Mesendoderm (in vitro differentiated cells): ENCODE data around the gene EXOC3L2.

Source experiments
- DNase-seq: peaks from one replicate; pipeline ENCODE4 v3.0.0; 2013
- H2AK5ac ChIP-seq: 2 replicates; pipeline ENCODE4 v1.6.1; 2013; ENCODE audit warnings: low read length, inconsistent platforms
- H2BK120ac ChIP-seq: 2 replicates; pipeline ENCODE4 v1.6.1; 2013; ENCODE audit warnings: low read depth, mild to moderate bottlenecking, low read length, moderate library complexity, mixed read lengths
- H2BK15ac ChIP-seq: replicated peaks from 2 replicates; pipeline ENCODE4 v1.6.1; 2013; ENCODE audit warnings: low read depth, mild to moderate bottlenecking, moderate library complexity
- H2BK5ac ChIP-seq: 2 replicates; pipeline ENCODE4 v1.6.1; 2013; ENCODE audit warnings: low read length, inconsistent platforms
- H3K18ac ChIP-seq: 2 replicates; pipeline ENCODE4 v1.6.1; 2013; ENCODE audit warnings: mild to moderate bottlenecking, low read length, mixed read lengths
- H3K23ac ChIP-seq: one replicate; pipeline ENCODE4 v1.6.1; 2013; ENCODE audit warnings: low read length
- H3K27ac ChIP-seq: 2 replicates; pipeline ENCODE4 v1.5.1; 2013; ENCODE audit warnings: low read depth, mild to moderate bottlenecking, inconsistent platforms, low read length, moderate library complexity
- H3K27me3 ChIP-seq: 2 replicates; pipeline ENCODE4 v1.6.1; 2013; ENCODE audit warnings: low read length, control low read depth, mild to moderate bottlenecking, inconsistent platforms; ENCODE audit not compliant: insufficient read depth, poor library complexity
- H3K36me3 ChIP-seq: 2 replicates; pipeline ENCODE4 v1.6.1; 2013; ENCODE audit warnings: low read length, inconsistent platforms; ENCODE audit not compliant: control insufficient read depth, insufficient read depth
- H3K4ac ChIP-seq: one replicate; pipeline ENCODE4 v1.6.1; 2013; ENCODE audit warnings: low read depth, mild to moderate bottlenecking, low read length, moderate library complexity
- H3K4me1 ChIP-seq: 2 replicates; pipeline ENCODE4 v1.6.1; 2013; ENCODE audit warnings: low read depth, low read length, inconsistent platforms; ENCODE audit not compliant: control insufficient read depth
- H3K4me2 ChIP-seq: 2 replicates; pipeline ENCODE4 v1.6.1; 2013; ENCODE audit warnings: low read length
- H3K4me3 ChIP-seq: 2 replicates; pipeline ENCODE4 v1.5.1; 2013; ENCODE audit warnings: mild to moderate bottlenecking, low read length
- H3K56ac ChIP-seq: one replicate; pipeline ENCODE4 v1.6.1; 2013; ENCODE audit warnings: low read length
- H3K79me1 ChIP-seq: 2 replicates; pipeline ENCODE4 v1.6.1; 2013; ENCODE audit warnings: low read length, inconsistent platforms
- H3K79me2 ChIP-seq: 2 replicates; pipeline ENCODE4 v1.6.1; 2013; ENCODE audit warnings: mild to moderate bottlenecking, low read length; ENCODE audit not compliant: control insufficient read depth, insufficient read depth
- H3K9ac ChIP-seq: 2 replicates; pipeline ENCODE4 v1.6.1; 2013; ENCODE audit warnings: low read length, inconsistent platforms
- H4K5ac ChIP-seq: one replicate; pipeline ENCODE4 v1.6.1; 2013; ENCODE audit warnings: low read length
- H4K8ac ChIP-seq: one replicate; pipeline ENCODE4 v1.6.1; 2013; ENCODE audit warnings: low read depth, mild to moderate bottlenecking, control low read depth, low read length, moderate library complexity
- WGBS: extraction: QIAGEN DNeasy Blood & Tissue Kit; methylation state at CpG from one replicate; pipeline ENCODE4 v1.1.7; 2013; ENCODE audit warnings: low lambda C conversion rate, missing lambda C conversion rate; ENCODE audit not compliant: insufficient coverage; ENCODE audit errors: extremely low coverage; 5-methylcytosine and 5-hydroxymethylcytosine counted together

Gene EXOC3L2

GRCh38 chr19:45171211-45171623 is 74.0 kb downstream of the EXOC3L2 start:
- H3K27ac ChIP-seq: no peak overlapping the region
- H3K4me3 ChIP-seq: no peak overlapping the region
- no peak overlapping the region for H2BK5ac ChIP-seq
- H3K4me2 ChIP-seq: no peak overlapping the region
- no peak overlapping the region for H4K5ac ChIP-seq
- H2AK5ac ChIP-seq: no peak overlapping the region
- H3K18ac ChIP-seq: no peak overlapping the region
- DNase-seq: no peak
- no peaks in the 10 kb centered on the region for H3K27me3 ChIP-seq
- H3K9ac ChIP-seq: no peak overlapping the region
- no peak overlapping the region for H4K8ac ChIP-seq
- H3K79me1 ChIP-seq: no peaks in the 10 kb centered on the region
- WGBS: no CpG with 5 or more reads among the region's 7 CpGs
- H3K23ac ChIP-seq: no peak overlapping the region
- no peak overlapping the region for H3K4ac ChIP-seq
- H3K79me2 ChIP-seq: no peaks in the 10 kb centered on the region
- no peaks in the 10 kb centered on the region for H3K36me3 ChIP-seq
- no peaks in the 10 kb centered on the region for H3K4me1 ChIP-seq
- no peak overlapping the region for H3K56ac ChIP-seq
- no peak overlapping the region for H2BK120ac ChIP-seq
- no peak overlapping the region for H2BK15ac ChIP-seq

- no peak overlapping the region for H3K56ac ChIP-seq
- H3K4me1 ChIP-seq: no peaks in the 10 kb centered on the region
- no CpG with 5 or more reads among the region's 21 CpGs for WGBS
- DNase-seq: no peak
- no peak overlapping the region for H3K23ac ChIP-seq
- no peak overlapping the region for H3K4me3 ChIP-seq
- H3K4me2 ChIP-seq: no peak overlapping the region
- no peak overlapping the region for H4K5ac ChIP-seq
- H3K4ac ChIP-seq: no peak overlapping the region
- no peaks in the 10 kb centered on the region for H3K79me1 ChIP-seq
- no peaks in the 10 kb centered on the region for H3K79me2 ChIP-seq
- no peak overlapping the region for H2BK5ac ChIP-seq
- no peak overlapping the region for H3K9ac ChIP-seq
- no peak overlapping the region for H2AK5ac ChIP-seq
- H2BK120ac ChIP-seq: no peak overlapping the region
- no peak overlapping the region for H3K27ac ChIP-seq
- H2BK15ac ChIP-seq: no peak overlapping the region
- H4K8ac ChIP-seq: no peak overlapping the region
- H3K36me3 ChIP-seq: no peaks in the 10 kb centered on the region
- H3K27me3 ChIP-seq: no peaks in the 10 kb centered on the region
- H3K18ac ChIP-seq: no peak overlapping the region
Observed at GRCh38 chr19:45170146-45171106, 74.8 kb downstream of the EXOC3L2 start.

- H3K36me3 ChIP-seq: no peaks in the 10 kb centered on the region
Observed at GRCh38 chr19:45169602-45170001, 75.6 kb downstream of the EXOC3L2 start.

GRCh38 chr19:45168767-45169351 is 76.3 kb downstream of the EXOC3L2 start:
- Histone ChIP-seq H3K27me3 (no peaks in the 10 kb centered on the region), H2BK15ac (no peak overlapping the region), H3K18ac (no peak overlapping the region), H4K8ac (no peak overlapping the region), H4K5ac (no peak overlapping the region), H3K56ac (no peak overlapping the region), H2BK5ac (no peak overlapping the region), H3K9ac (no peak overlapping the region), H3K4me2 (no peak overlapping the region), H3K27ac (no peak overlapping the region), H2BK120ac (no peak overlapping the region), H3K23ac (no peak overlapping the region), H3K36me3 (no peaks in the 10 kb centered on the region), H2AK5ac (no peak overlapping the region), H3K4me3 (no peak overlapping the region), H3K79me2 (no peaks in the 10 kb centered on the region), H3K79me1 (no peaks in the 10 kb centered on the region), H3K4me1 (no peaks in the 10 kb centered on the region), H3K4ac (no peak overlapping the region)
- DNase-seq: no peak
- WGBS: no CpG with 5 or more reads among the region's 16 CpGs

More at GRCh38 chr19:45169602-45170001, 75.6 kb downstream of the EXOC3L2 start:
- H2BK120ac ChIP-seq: no peak overlapping the region
- DNase-seq: no peak
- no peak overlapping the region for H2AK5ac ChIP-seq
- no peak overlapping the region for H3K23ac ChIP-seq
- no peak overlapping the region for H2BK5ac ChIP-seq
- H3K79me1 ChIP-seq: no peaks in the 10 kb centered on the region
- no peaks in the 10 kb centered on the region for H3K79me2 ChIP-seq
- H3K27me3 ChIP-seq: no peaks in the 10 kb centered on the region
- H3K4me1 ChIP-seq: no peaks in the 10 kb centered on the region
- no peak overlapping the region for H3K18ac ChIP-seq
- WGBS: no CpG with 5 or more reads among the region's 10 CpGs
- no peak overlapping the region for H3K56ac ChIP-seq
- no peak overlapping the region for H3K4me2 ChIP-seq
- H4K8ac ChIP-seq: no peak overlapping the region
- H4K5ac ChIP-seq: no peak overlapping the region
- H3K27ac ChIP-seq: no peak overlapping the region
- no peak overlapping the region for H3K4ac ChIP-seq
- no peak overlapping the region for H3K4me3 ChIP-seq
- no peak overlapping the region for H3K9ac ChIP-seq
- H2BK15ac ChIP-seq: no peak overlapping the region

GRCh38 chr19:45166723-45167252 is 78.4 kb downstream of the EXOC3L2 start:
- Histone ChIP-seq H2BK5ac (no peak overlapping the region), H3K18ac (no peak overlapping the region), H2BK15ac (no peak overlapping the region), H3K56ac (peak overlapping the region; percentile 42), H3K36me3 (no peaks in the 10 kb centered on the region), H4K8ac (no peak overlapping the region), H4K5ac (no peak overlapping the region), H2BK120ac (no peak overlapping the region), H3K79me2 (no peaks in the 10 kb centered on the region), H2AK5ac (no peak overlapping the region), H3K4me3 (no peak overlapping the region), H3K4me2 (no peak overlapping the region), H3K9ac (no peak overlapping the region), H3K79me1 (no peaks in the 10 kb centered on the region), H3K27me3 (no peaks in the 10 kb centered on the region), H3K27ac (no peak overlapping the region), H3K4ac (no peak overlapping the region), H3K4me1 (no peaks in the 10 kb centered on the region), H3K23ac (no peak overlapping the region)
- no CpG with 5 or more reads among the region's 14 CpGs for WGBS
- peak; percentile 48 for DNase-seq
